A549 (cell line): Measurements from ENCODE around the gene CNNM2.

ENCODE experiments used
- CHD2 ChIP-seq: fragments of 150-350 bp; IDR thresholded peaks from 2 replicates; pipeline ENCODE4 v1.6.1; 2014; ENCODE audit warnings: low read length; ENCODE audit not compliant: partially characterized antibody
- CTCF ChIP-seq: fragments of >200 bp; sonication (Bioruptor Twin); formaldehyde crosslinking; IDR thresholded peaks from 3 replicates; pipeline ENCODE4 v1.5.1; 2016
- EP300 ChIP-seq, 2 experiments: fragments of >200 bp; sonication (Bioruptor Twin); formaldehyde crosslinking; IDR thresholded peaks; 2 replicates in 1 of 2; 3 replicates in 1 of 2; pipeline ENCODE4 v1.6.1; 2016 to 2017
- POLR2A ChIP-seq: IDR thresholded peaks from 2 replicates; pipeline ENCODE4 v1.6.1; 2012; ENCODE audit warnings: mild to moderate bottlenecking, low read length
- REST ChIP-seq: fragments of 200-600 bp; sonication (generic); IDR thresholded peaks from 2 replicates; pipeline ENCODE4 v1.6.1; 2016; ENCODE audit warnings: antibody characterized with exemption, mild to moderate bottlenecking, moderate library complexity
- ZNF302 ChIP-seq: fragments of 250-450 bp; sonication (Bioruptor Pico); IDR thresholded peaks from 2 replicates; pipeline ENCODE4 v1.9.0; 2021; ENCODE audit warnings: inconsistent platforms, mild to moderate bottlenecking, moderate library complexity

DNA sequence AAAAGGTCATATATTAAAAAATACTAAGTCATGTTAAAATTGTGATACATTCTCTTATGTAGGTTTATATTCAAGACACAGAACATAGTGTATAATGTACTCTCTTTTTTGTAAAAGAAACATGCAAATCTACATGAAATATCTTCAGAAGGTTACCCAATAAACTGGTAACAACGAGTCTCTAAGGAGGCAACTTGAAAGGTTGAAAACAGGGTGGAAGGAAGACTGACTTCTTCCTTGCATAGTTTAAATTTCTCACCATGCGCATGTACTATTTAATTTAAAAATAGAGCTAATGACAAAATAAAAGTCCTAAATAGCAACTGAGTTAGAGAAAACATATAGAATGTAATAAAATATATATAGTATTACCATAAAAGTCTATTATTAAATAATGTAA lies 142.5 kb downstream of the CNNM2 start:
- no peak for TF ChIP-seq CTCF
- no peak for TF ChIP-seq CHD2
- no peak for TF ChIP-seq POLR2A
- no peak for TF ChIP-seq REST
- no peak for TF ChIP-seq ZNF302 (CRISPR knock-in tag)
- TF ChIP-seq EP300 (IDR thresholded peaks at IDR 0.05), result no peak
